Gastroesophageal sphincter (tissue), 2 donors: ENCODE data around the gene PPP1R27.

Experiments used
- EP300 ChIP-seq: sonication (generic); formaldehyde crosslinking; IDR thresholded peaks from one replicate; pipeline ENCODE4 v1.6.1; 2017; ENCODE audit warnings: antibody characterized with exemption, mild to moderate bottlenecking
- POLR2A ChIP-seq, 2 donors: fragments of 450-650 bp; IDR thresholded peaks; one replicate each; pipeline ENCODE4 v1.6.1; 2017; ENCODE audit warnings: antibody characterized with exemption in 2 of 2, mild to moderate bottlenecking in 2 of 2, moderate library complexity in 1 of 2

- TF ChIP-seq EP300 (no peak), POLR2A (IDR thresholded peaks at IDR 0.05) (no peak)
These were observed 13.1 kb downstream of the PPP1R27 start for GRCh38 chr17:81821603-81822311.
